BJ (cell line): Measurements from ENCODE around the gene CCDC148. TPM values are rescaled to one million over a fixed set of nuclear protein-coding genes. Genes with fewer than 3 reads are reported as not detected.

Experiments used
- CTCF ChIA-PET: fragments of 350-600 bp; formaldehyde crosslinking; extraction: SDS; loops from one replicate; lab custom pipeline; 2021; ENCODE audit warnings: antibody characterized with exemption, inconsistent platforms; lab: Yijun Ruan, JAX
- POLR2A ChIA-PET: fragments of 300-600 bp; sonication (Branson Sonifier 250); formaldehyde crosslinking; extraction: SDS; loops from one replicate; lab custom pipeline; 2021; ENCODE audit warnings: antibody characterized with exemption; lab: Charles Lee
- DNase-seq: peaks from one replicate; pipeline ENCODE4 v3.0.0-alpha.2; 2011; ENCODE audit warnings: low read depth
- H3K27me3 ChIP-seq: 2 replicates; pipeline ENCODE4 v1.6.0; 2011; ENCODE audit warnings: low read length; ENCODE audit not compliant: control insufficient read depth, insufficient read depth
- H3K36me3 ChIP-seq: 2 replicates; pipeline ENCODE4 v1.5.1; 2011; ENCODE audit warnings: low read length; ENCODE audit not compliant: control insufficient read depth, insufficient read depth
- H3K4me3 ChIP-seq: 2 replicates; pipeline ENCODE4 v1.5.1; 2011; ENCODE audit warnings: low read depth, mild to moderate bottlenecking, control low read depth, low read length
- CTCF ChIP-seq: IDR thresholded peaks from 2 replicates; pipeline ENCODE4 v1.5.1; 2011; ENCODE audit warnings: low read depth, mild to moderate bottlenecking, control low read depth, inconsistent platforms, low read length, moderate library complexity; ENCODE audit not compliant: insufficient read depth
- polyA plus RNA-seq: library from polyadenylated mRNA; depleted of rRNA; stranded (reverse); fragments of >200 nt; gene quantifications from 2 replicates; pipeline ENCODE4 v1.2.3, GENCODE V29; 2011

Gene CCDC148
- polyA plus RNA-seq, 1 experiment: 0.75 TPM

GRCh38 chr2:158130832-158131473 lies 325.6 kb downstream of the CCDC148 start:
- no peaks in the 10 kb centered on the region for H3K27me3 ChIP-seq

GRCh38 chr2:158129037-158129436 lies 327.5 kb downstream of the CCDC148 start:
- Histone ChIP-seq H3K36me3 (no peaks in the 10 kb centered on the region), H3K27me3 (no peaks in the 10 kb centered on the region), H3K4me3 (no peak overlapping the region)
- no peak for DNase-seq
- ChIA-PET POLR2A (no interaction called here), CTCF (no interaction called here)
- no peak for TF ChIP-seq CTCF

More at GRCh38 chr2:158130832-158131473, 325.6 kb downstream of the CCDC148 start:
- CTCF ChIA-PET: interaction anchor here (0.6 to 1.7 kb wide), 2 partner anchors 48 to 607 kb away, joined by 3 to 5 read pairs; no protein-coding TSS in a partner anchor
- H3K36me3 ChIP-seq: no peaks in the 10 kb centered on the region
- TF ChIP-seq CTCF: no peak
- POLR2A ChIA-PET: interaction anchor here (0.5 kb wide), 1 partner anchor 8 kb away, joined by 3 read pairs; no protein-coding TSS in a partner anchor
- H3K4me3 ChIP-seq: no peak overlapping the region
- DNase-seq: no peak

- ChIA-PET CTCF (no interaction called here), POLR2A (no interaction called here)
- TF ChIP-seq CTCF: no peak
- Histone ChIP-seq H3K27me3 (no peaks in the 10 kb centered on the region; the same call in 1 of the 2 replicates), H3K4me3 (no peak overlapping the region), H3K36me3 (no peaks in the 10 kb centered on the region)
- DNase-seq: no peak
These were observed 328.2 kb downstream of the CCDC148 start for GRCh38 chr2:158128168-158128973.

GRCh38 chr2:158127380-158127804 lies 329.2 kb downstream of the CCDC148 start:
- Histone ChIP-seq H3K27me3 (no peaks in the 10 kb centered on the region; the same call in 1 of the 2 replicates), H3K4me3 (no peak overlapping the region), H3K36me3 (no peaks in the 10 kb centered on the region)
- ChIA-PET POLR2A (no interaction called here), CTCF (no interaction called here)
- no peak for TF ChIP-seq CTCF
- DNase-seq: no peak
